IPS-15b (cell line): ENCODE data around the gene RBM20.

Experiments
- H3K27me3 ChIP-seq: one replicate; pipeline ENCODE4 v1.6.1; 2013; ENCODE audit warnings: low read length; ENCODE audit not compliant: control insufficient read depth, insufficient read depth
- H3K36me3 ChIP-seq: one replicate; pipeline ENCODE4 v1.6.1; 2013; ENCODE audit warnings: low read length; ENCODE audit not compliant: control insufficient read depth, insufficient read depth
- H3K4me1 ChIP-seq: one replicate; pipeline ENCODE4 v1.6.1; 2013; ENCODE audit warnings: mild to moderate bottlenecking, low read length; ENCODE audit not compliant: control insufficient read depth, insufficient read depth
- H3K4me3 ChIP-seq: one replicate; pipeline ENCODE4 v1.5.1; 2013; ENCODE audit warnings: low read depth, low read length
- H3K9ac ChIP-seq: one replicate; pipeline ENCODE4 v1.6.1; 2013; ENCODE audit warnings: low read depth, mild to moderate bottlenecking, low read length
- H3K9me3 ChIP-seq: one replicate; pipeline ENCODE4 v1.6.1; 2013; ENCODE audit warnings: mild to moderate bottlenecking, low read length; ENCODE audit not compliant: control insufficient read depth, insufficient read depth

The RBM20 gene

DNA sequence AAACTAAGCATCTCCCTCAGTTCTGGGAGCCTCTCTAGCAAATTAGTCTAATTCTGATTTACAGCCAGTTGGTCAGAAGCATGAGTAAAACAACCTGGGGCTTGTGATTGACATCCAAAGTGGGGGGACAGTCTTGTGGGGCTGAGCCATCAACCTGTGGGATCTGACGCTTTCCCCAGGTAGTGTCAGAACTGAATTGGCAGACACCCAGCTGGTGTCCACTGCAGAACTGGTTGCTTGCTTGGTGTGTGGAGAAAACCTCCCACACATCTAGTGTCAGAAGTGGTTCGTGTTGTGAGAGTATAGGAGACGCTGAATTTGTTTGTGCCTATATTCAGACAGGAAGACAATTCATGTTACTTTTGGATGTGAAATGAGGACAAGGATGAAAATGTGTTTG is 135.4 kb downstream of the RBM20 start:
- H3K27me3 ChIP-seq, result no peaks in the 10 kb centered on the region
- no peak overlapping the region for H3K4me3 ChIP-seq
- H3K4me1 ChIP-seq, result no peaks in the 10 kb centered on the region
- H3K9me3 ChIP-seq, result no peaks in the 10 kb centered on the region
- no peak overlapping the region for H3K9ac ChIP-seq
- H3K36me3 ChIP-seq, result no peaks in the 10 kb centered on the region

DNA sequence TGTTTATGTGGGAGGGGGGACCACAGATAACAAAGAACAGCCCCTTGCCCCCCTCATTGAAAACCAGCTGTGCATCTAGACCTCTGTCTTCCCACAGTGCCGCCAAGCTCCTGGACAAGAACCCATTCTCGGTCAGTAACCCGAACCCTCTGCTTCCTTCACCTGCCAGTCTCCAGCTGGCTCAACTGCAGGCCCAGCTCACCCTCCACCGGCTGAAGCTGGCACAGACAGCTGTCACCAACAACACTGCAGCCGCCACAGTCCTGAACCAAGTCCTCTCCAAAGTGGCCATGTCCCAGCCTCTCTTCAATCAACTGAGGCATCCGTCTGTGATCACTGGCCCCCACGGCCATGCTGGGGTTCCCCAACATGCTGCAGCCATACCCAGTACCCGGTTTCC is 136.6 kb downstream of the RBM20 start:
- H3K27me3 ChIP-seq, result no peaks in the 10 kb centered on the region
- no peak overlapping the region for H3K9ac ChIP-seq
- no peaks in the 10 kb centered on the region for H3K9me3 ChIP-seq
- no peaks in the 10 kb centered on the region for H3K4me1 ChIP-seq
- H3K4me3 ChIP-seq, result no peak overlapping the region
- H3K36me3 ChIP-seq, result no peaks in the 10 kb centered on the region

DNA sequence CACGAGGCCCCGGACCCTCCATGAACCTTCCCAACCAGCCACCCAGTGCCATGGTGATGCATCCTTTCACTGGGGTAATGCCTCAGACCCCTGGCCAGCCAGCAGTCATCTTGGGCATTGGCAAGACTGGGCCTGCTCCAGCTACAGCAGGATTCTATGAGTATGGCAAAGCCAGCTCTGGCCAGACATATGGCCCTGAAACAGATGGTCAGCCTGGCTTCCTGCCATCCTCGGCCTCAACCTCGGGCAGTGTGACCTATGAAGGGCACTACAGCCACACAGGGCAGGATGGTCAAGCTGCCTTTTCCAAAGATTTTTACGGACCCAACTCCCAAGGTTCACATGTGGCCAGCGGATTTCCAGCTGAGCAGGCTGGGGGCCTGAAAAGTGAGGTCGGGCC is 137.0 kb downstream of the RBM20 start:
- no peaks in the 10 kb centered on the region for H3K4me1 ChIP-seq
- no peak overlapping the region for H3K4me3 ChIP-seq
- H3K27me3 ChIP-seq, result no peaks in the 10 kb centered on the region
- no peaks in the 10 kb centered on the region for H3K36me3 ChIP-seq
- H3K9me3 ChIP-seq, result no peaks in the 10 kb centered on the region
- H3K9ac ChIP-seq, result no peak overlapping the region

DNA sequence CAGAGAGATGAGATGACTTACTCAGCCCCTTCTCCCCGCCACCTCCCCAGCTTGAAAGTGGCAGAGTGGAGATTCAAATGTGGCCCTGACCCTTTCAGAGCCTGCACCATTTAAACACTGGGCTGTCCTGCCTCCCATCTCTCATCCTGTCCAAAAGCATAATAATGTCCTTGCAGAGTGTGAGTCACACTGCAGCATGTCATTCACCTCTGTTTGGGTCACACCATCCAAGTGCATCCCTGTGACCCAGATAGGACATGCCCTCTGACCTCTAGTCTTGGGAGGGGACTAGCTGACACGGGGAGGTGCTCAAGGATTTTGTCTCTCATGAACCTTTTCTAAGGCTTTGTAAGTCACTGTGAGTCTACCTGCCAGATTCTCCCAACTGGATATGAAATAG is 138.5 kb downstream of the RBM20 start:
- Histone ChIP-seq H3K27me3 (no peaks in the 10 kb centered on the region), H3K9me3 (no peaks in the 10 kb centered on the region), H3K4me3 (no peak overlapping the region), H3K36me3 (no peaks in the 10 kb centered on the region), H3K9ac (no peak overlapping the region), H3K4me1 (no peaks in the 10 kb centered on the region)

DNA sequence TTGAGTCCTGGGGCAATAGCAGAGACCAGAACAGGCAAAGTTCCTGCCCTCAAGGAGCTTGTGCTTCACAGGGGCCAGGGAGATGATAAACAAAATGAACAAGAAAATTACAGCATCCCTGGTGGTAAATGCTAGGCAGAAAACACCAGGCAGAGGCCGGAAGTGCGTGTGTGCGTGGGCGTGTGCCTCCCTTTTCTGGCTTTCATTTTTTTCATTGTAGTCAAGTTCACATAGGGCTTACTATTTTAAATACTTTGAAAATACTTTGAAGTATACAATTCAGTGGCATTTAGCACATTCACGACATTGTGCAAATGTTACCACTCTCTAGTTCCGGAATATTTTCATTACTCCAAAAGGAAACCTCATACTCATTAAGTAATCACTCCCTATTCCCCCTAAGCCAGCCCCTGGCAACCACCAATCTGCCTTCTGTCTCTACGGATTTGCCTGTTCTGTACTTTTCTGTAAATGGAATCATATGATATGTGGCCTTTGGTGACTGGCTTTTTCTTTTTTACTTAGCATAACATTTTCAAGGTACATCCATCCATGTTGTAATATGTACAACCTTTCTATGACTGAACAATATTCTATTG is 139.5 kb downstream of the RBM20 start:
- Histone ChIP-seq H3K4me3 (no peak overlapping the region), H3K4me1 (no peaks in the 10 kb centered on the region), H3K36me3 (no peaks in the 10 kb centered on the region), H3K9ac (no peak overlapping the region), H3K9me3 (no peaks in the 10 kb centered on the region), H3K27me3 (no peaks in the 10 kb centered on the region)

DNA sequence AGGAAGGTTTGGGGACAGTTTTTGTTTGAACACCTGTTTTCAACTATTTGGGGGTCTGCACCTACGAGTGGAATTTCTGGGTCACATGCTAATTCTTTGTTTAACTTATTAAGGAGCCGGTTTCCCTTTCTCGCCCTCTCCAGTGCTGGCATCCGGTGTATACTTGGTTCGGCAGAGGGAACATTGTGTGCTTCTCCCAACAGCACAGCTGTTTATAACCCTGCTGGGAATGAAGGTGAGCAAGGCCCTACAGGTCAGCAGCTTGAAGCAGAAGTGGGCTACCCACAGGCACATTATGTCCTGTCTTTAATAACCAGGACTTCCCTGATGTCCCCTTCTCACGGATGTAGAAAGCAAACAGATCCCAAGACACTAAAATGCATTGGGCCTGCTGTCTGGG is 140.1 kb downstream of the RBM20 start:
- Histone ChIP-seq H3K4me1 (no peaks in the 10 kb centered on the region), H3K9ac (no peak overlapping the region), H3K9me3 (no peaks in the 10 kb centered on the region), H3K4me3 (no peak overlapping the region), H3K27me3 (no peaks in the 10 kb centered on the region), H3K36me3 (no peaks in the 10 kb centered on the region)

DNA sequence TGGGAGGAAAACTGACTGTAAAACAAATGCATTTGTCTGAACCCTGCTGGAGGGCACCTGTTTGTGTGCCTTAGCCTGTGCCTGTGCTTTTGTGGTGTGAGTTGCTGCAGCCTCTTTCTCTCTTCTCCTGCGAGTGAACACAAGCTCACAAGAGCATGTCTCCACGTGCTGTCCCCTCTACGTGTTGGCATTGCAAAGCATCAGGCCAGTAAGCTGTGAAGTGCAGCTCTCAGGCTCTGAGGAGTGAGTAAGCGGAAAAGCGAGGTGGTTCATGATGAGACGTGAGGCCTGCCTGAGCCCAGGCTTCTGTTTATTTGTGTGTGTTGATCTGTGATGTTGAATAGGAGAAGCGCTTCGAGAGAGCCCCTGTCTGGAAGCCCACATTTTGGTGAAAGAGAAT is 142.0 kb downstream of the RBM20 start:
- Histone ChIP-seq H3K4me1 (no peaks in the 10 kb centered on the region), H3K9ac (no peak overlapping the region), H3K36me3 (no peaks in the 10 kb centered on the region), H3K27me3 (no peaks in the 10 kb centered on the region), H3K4me3 (no peak overlapping the region), H3K9me3 (no peaks in the 10 kb centered on the region)

DNA sequence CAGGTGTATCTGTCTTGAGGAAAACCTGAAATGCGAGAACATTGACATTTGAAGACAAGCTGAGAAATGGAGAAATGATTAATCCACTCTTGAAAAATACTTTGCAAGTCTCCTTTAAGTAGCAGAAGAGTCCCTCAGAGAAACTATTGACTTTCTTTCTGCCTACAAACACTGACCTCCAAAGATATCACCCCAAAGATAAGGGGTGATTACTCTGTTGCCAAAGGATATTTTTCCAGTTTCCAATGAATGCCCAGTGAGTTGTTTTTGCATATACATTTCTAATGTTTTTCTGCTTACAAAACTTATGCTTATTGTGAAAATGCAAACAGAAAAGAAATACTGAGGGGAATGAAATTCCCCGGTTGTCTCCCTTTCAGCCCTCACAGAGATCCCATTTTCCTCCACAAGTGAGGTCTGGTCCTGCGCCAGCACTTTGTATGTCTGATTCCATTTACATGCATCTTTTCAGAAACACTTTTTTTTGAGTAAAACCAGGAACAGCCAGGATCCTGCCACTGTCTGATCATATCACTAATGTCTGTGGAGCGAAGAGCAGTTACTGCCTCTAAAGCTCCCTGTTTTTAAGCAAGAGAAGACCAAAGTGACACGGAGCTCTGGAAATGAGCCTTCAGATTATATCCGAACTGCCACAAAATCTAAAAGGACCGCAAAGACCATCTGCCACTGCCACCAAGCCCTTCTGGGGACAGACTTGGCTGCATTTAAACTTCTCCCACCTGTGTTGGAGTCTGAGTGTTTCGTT is 144.7 kb downstream of the RBM20 start:
- Histone ChIP-seq H3K27me3 (no peaks in the 10 kb centered on the region), H3K4me1 (no peaks in the 10 kb centered on the region), H3K36me3 (no peaks in the 10 kb centered on the region), H3K9ac (no peak overlapping the region), H3K9me3 (no peaks in the 10 kb centered on the region), H3K4me3 (no peak overlapping the region)

DNA sequence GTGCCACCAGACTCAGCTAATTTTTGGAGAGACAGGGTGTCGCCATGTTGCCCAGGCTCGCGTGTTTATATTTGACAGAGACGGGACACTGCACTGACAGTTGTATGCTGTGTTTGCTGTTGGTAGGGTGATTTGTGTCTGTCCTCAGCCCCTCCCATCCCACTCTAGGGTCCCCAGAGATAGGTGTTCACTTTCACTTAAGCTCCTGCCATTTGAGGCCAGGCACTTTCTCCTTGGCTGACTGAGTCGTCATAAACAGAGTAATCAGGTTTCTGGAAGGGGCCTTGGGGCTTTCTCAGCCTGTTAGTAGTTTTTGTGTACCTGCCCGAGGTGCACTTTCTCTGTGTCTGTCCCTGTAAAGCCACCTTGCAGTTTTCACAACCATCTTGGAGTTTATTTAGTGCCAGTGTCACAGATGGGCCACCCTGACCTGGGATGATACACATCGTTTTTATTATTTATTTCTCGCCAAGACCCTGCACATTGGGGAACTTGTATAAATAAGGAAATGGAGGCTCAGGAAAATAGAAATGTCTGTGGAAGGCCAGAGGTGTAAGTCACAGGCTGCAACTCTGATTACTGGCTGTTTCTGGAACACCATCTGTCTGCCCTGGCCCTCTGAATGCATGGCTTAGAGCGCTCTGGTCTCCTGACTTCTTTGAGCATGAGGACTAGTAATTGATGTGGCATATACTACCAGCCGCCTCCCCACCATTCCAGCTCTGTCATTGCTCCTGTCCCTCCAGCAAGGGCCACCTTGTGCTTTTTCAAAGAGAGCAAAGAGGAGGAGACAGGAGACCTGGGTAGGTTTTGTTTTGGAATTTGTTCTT is 145.7 kb downstream of the RBM20 start:
- Histone ChIP-seq H3K9me3 (no peaks in the 10 kb centered on the region), H3K36me3 (no peaks in the 10 kb centered on the region)

DNA sequence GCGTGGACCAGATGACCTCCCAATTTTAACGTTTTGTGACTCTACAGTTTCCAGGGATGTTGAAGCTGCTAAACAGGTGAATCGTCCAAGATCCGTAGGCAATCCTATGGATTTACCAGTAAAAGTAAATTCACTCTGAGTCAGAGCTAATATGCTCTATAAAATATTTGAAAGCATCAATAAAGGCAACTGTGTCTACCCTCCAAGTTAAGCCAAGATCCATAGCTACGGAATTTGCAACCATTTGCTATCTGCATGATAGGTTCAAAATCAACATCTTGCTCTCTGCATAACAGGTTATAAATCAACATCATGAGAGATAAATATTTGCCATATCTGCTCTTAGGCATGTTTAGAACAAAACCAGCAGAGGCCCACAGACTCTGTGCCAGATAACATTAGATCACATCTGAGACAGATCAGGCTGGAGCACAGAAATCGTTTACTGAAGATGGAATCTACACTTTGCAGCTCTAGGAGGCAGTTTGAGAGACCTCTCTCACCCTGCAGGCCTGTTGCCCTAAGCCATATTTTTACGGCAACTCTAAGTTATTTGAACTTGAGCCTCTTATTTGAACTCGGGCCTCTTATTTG is 146.9 kb downstream of the RBM20 start:
- Histone ChIP-seq H3K9me3 (no peaks in the 10 kb centered on the region), H3K9ac (no peak overlapping the region), H3K36me3 (no peaks in the 10 kb centered on the region), H3K4me1 (no peaks in the 10 kb centered on the region), H3K27me3 (no peaks in the 10 kb centered on the region), H3K4me3 (no peak overlapping the region)

More for the DNA sequence above, 145.7 kb downstream of the RBM20 start:
- Histone ChIP-seq H3K4me1 (no peaks in the 10 kb centered on the region), H3K9ac (no peak overlapping the region), H3K27me3 (no peaks in the 10 kb centered on the region), H3K4me3 (no peak overlapping the region)

DNA sequence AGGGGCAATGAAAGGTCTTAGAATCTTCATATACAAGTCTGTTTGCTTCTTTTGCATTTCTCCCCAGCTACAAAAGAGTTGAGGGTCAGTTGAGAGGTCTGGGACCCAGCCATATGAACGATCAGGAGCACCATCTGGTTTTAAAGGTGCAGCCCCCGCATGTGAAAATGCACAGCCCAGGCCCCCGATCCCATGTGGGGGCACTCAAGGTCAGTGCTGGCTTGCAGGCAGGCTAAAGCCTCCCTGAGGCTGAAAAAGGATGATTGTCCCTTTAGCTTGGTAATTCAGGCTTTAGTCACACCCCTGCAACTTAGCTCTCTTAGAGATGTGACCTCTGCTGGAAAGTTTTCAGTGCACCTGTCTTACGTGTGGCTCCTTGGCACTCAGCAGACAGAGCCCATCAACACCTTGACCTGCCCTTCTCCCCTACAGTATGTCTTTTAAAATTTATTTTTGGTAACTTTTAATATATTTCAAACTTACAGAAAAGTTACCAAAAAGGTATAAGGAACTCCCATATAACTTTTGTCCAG is 147.5 kb downstream of the RBM20 start:
- Histone ChIP-seq H3K27me3 (no peaks in the 10 kb centered on the region), H3K4me3 (no peak overlapping the region), H3K9me3 (no peaks in the 10 kb centered on the region), H3K9ac (no peak overlapping the region), H3K4me1 (no peaks in the 10 kb centered on the region), H3K36me3 (no peaks in the 10 kb centered on the region)
